HG03108 (cell line): ENCODE measurements around the gene SEC63.
"Not testable (repeated sequence)": the region's sequence is repeated elsewhere in the genome, so short reads cannot be mapped to it uniquely, and the experiment has no call there.

Experiments used
- ATAC-seq: cut with Tn5 transposase; IDR thresholded peaks from one replicate; pipeline ENCODE4 v1.9.1; 2021; ENCODE audit warnings: moderate library complexity; ENCODE audit not compliant: unreplicated experiment

Gene SEC63

DNA sequence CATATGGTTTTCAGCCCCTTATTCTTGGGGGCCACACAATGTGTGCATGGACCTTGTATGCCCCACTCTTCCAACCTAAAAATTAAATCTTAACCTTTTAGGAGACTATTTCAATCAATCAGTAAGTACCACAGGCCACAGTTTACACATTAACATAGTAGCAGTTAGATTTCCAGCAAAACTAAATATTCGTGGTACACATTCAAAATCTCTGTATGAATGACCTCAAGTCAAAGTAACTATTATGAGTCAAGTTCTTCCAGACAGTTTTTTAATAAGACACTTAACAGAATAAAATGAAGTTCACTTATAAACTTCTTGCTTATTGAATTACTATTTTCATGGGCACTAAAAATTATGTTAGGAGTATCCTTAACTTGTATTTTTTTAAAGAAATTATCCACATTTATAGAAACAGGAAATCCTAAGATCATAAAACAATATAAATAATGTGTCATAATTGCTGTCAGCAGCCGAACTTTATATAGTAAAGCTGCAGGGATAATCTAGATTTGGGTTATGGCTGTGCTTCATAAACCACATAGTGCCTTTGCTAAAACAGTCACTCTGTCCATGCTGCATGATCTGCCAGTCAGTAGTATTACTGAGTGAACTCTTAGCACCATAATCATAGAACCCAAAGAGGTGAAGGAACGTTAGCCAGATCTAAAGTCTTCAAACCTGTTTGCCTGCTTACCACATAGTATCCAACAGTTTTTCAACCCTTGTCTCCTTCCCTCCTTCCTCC is 21.7 kb downstream of the SEC63 start:
- no peak for ATAC-seq

DNA sequence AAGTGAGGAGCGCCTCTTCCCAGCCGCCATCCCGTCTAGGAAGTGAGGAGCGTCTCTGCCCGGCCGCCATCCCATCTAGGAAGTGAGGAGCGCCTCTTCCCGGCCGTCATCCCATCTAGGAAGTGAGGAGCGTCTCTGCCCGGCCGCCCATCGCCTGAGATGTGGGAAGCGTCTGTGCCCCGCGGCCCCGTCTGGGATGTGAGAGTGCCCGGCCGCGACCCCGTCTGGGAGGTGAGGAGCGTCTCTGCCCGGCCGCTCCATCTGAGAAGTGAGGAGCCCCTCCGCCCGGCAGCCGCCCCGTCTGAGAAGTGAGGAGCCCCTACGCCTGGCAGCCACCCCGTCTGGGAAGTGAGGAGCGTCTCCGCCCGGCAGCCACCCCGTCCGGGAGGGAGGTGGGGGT is 23.8 kb downstream of the SEC63 start:
- not testable (repeated sequence) for ATAC-seq

DNA sequence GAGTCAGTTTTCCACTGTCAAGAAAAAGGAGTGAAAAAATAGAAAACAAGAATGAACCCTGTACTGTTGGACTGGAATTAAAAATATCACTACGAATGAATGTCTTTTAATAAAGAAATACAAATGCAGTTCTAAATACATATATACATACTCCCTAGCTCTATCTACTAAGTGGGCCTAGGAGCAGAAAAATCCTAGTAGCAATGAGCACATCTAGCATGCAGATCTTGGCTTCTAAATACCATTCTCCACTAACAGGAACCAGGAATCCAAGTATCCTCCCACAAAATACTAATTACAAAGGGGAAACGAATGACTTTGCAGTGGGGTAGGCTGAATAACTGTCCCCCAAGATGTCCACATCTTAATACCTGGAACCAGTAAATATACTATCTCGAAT is 25.4 kb downstream of the SEC63 start:
- no peak for ATAC-seq

DNA sequence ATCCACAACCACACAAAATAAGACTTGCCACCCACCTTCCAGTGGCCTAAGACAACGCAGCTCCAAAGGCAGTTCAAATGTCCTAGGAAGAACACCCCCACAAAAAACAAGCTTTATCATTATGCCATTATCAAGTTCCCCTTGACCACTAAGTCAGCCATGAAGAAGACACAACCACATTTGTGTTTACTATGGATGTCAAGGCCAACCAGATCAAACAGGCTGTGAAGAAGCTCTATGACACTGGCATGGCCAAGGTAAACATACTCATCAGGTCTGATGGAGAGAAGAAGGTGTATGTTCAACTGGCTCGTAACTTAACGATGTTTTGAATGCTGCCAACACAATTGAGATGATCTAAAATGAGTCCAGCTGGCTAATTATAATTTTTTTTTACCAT is 26.1 kb downstream of the SEC63 start:
- no peak for ATAC-seq

DNA sequence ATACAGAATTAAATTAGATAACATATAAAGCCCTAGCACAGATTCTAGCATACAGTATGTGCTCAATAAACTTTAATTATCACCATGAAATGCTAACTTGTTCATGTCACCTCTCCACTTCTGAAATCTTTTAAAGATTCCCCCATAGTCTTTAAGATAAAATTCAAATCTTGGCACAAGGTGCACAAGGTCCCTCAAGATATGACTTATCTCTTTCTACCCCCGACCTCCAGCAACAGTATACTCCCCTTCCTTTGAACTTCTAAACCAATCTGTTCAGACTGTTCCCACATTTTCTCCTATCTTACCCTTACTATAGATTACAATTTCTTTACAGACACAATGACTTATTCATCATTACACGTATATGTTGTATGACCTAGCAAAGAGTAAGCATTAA is 29.0 kb downstream of the SEC63 start:
- ATAC-seq, result no peak

DNA sequence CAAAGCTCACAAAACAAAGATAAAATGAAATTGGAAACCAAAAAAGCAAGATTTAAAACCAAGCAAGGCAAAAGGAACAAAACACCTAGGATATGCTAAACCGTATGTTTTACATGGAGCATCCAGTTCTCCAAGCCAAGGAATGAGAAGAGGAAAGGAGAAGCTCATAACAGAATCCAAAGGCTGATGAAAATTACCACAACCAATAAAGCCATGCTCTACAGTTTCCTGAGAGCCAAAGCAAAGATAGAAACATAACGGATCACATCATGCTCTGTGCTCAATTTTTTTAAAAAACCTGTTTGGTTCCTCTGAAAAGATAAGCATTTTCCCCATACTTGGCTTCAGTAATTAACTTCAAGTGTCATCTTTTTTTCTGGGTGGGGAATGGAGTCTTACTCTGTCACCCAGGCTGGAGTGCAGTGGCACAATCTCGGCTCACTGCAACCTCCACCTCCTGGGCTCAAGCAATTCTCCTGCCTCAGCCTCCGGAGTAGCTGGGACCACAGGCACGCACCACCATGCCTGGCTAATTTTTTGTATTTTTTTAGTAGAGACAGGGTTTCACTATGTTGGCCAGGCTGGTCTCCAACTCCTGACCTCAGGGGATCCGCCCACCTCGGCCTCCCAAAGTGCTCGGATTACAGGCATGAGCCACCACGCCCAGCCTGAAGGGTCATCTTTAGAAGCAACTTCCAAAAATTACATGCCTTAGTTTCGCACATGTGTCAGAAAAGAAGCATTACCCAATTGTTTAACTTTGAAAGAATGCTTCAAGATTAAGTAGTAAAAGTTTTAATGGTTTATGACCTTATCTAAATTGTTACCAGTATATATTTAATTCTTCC is 31.1 kb downstream of the SEC63 start:
- not testable (repeated sequence) for ATAC-seq

DNA sequence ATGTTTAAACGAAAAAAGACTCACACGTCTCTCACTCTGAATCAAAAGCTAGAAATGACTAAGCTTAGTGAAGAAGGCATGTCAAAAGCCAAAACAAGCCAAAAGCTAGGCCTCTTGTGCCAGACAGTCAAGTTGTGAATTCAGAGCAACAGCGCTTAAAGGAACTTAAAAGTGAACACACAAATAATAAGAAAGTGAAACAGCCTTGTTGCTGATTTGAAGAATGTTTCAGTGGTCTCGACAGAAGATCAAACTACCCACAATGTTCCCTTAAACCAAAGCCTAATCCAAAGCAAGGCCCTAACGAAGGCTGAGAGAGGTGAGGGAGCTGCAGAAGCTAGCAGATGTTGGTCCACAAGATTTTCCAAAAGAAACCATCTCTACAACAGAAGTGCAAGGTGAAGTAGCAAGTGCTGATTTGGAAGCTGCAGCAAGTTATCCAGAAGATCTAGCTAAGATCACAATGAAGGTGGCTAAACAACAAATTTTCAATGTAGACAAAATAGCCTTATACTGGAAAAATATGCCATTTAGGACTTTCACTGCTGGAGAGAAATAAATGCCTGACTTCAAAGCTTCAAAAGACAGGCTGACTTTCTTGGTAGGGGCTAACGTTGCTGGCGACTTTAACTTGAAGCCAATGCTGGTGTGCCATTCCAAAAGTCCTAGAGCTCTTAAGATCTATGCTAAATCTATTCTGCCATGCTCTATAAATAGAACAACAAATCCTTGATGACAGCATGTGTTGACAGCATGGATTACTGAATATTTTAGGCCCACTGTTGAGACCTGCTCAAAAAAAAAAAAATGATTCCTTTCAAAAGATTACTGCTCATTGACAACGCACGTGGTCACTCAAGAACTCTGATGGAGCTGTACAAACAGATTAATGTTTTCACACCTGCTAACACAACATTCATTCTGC is 40.3 kb downstream of the SEC63 start:
- ATAC-seq, result no peak

DNA sequence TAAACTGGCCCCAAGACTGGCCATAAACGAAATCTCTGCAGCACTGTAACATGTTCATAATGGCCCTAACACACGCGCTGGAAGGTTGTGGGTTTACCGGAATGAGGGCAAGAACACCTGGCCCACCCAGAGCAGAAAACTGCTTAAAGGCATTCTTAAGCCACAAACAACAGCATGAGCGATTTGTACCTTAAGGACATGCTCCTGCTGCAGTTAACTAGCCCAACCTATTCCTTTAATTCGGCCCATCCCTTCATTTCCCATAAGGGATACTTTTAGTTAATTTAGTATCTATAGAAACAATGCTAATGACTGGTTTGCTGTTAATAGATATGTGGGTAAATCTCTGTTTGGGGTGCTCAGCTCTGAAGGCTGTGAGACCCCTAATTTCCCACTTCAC is 41.0 kb downstream of the SEC63 start:
- not testable (repeated sequence) for ATAC-seq

DNA sequence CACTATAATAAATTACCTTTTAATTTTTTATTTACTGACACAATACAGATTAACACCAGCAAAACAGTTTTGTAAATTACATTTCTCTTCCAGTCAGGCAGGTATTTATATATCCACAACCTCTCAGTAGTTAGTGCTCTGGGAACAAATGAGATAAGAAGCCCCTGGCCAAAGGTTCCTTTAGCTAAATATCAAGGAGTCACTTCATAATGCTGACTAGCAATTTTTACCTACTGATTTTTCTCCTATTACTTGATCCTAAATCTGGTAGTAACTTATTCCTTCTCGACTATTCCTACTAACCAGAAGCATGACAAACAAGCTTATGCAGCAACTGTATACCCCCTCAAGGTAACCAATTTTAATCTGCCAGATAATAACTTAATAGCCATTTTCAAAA is 46.3 kb downstream of the SEC63 start:
- no peak for ATAC-seq

DNA sequence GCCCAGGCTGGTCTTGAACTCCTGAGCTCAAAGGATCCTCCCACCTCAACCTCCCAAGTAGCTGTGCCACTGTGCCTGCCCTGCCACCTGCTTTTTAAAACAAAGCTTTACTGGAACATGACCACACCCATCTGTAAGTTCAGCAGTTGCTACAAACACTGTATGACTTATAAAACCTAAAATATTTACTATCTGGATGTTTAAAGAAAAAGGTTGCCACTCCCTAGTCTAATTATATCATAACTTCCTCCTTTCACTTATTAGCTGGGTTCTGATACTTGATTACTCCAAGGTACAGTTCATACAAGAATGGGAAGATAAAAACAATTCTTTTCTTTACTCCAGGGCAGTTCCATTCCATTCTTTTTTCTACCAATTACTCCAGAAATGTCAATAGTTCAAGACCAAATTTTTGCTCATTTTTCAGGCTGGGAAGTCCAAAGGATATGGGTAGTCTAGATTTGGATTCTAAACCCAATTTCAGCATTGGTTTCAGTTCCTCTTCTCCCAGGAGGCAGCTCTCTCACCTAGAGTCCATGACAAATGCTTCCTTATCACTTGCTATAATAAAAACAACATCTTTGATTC is 63.1 kb downstream of the SEC63 start:
- ATAC-seq, result no peak

DNA sequence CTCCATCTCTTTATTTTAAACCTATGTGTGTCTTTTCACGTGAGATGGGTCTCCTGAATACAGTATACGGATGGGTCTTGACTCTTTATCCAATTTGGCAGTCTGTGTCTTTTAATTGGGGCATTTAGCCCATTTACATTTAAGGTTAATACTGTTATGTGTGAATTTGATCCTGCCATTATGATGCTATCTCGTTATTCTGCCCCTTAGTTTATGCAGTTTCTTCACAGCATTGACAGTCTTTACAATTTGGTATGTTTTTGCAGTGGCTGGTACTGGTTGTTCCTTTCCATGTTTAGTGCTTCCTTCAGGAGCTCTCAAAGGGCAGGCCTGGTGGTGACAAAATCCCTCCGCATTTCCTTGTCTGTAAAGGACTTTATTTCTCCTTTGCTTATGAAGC is 67.6 kb downstream of the SEC63 start:
- not testable (repeated sequence) for ATAC-seq

DNA sequence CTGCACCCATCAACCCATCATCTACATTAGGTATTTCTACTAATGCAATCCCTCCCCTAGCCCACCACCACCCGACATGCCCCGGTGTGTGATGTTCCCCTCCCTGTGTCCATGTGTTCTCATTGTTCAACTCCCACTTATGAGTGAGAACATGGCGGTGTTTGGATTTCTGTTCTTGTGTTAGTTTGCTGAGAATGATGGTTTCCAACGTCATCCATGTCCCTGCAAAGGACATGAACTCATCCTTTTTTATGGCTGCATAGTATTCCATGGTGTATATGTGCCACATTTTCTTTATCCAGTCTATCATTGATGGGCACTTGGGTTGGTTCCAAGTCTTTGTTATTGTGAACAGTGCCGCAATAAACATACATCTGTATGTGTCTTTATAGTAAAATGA is 72.1 kb downstream of the SEC63 start:
- not testable (repeated sequence) for ATAC-seq

DNA sequence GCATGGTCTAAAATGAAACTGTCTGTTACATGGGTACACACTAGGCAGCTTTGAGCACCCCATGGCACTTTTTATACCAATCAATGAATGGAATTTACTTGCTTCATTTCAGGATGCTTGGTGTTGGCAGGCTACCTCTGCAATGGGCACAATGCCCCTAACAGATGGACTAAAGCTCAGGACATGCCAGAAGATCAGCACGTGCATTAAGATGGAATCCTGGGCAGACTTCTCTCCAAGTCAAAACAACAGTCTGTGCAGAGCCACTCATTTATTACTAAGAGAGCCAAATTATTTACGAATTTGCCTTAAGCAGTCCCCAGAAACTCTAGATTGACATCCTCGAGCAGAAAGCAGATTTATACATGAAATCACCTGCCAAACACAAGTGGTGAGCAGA is 78.1 kb downstream of the SEC63 start:
- ATAC-seq, result no peak

DNA sequence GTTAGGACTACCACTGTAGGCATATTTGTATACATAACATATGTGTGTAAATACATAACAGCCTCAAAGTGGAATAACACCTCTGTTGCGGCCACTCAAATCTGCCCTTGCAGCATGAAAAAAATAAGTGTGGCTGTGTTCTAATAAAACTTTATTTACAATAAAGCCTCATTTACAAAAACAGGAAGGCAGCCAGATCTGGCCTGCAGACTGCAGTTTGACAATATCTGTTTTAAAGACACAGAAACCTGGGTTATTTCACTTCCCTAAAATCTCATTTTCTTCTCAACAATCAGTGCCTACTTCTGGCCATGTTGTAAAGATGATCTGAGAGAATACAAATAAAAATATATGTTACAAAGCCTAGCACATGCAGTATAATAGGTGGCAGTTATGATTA is 80.0 kb downstream of the SEC63 start:
- ATAC-seq, result peak; percentile 67

DNA sequence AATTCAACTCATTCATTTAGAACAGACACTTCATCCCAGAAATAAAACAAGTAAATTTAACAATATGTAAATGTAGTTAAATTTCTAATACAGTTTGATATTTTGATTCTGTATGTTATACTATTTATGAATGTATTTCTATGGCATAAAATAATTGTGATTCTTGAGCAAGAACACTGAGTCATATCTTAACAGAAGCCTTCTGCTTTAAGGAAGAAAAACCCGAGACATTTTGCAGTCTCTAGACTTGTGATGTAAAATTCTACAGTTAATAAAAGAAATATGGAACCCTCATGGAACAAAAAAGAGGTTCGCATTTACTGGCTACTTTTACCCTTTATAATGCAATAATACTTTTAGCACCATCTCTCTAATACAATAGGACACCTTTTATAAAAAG is 86.0 kb downstream of the SEC63 start:
- no peak for ATAC-seq

DNA sequence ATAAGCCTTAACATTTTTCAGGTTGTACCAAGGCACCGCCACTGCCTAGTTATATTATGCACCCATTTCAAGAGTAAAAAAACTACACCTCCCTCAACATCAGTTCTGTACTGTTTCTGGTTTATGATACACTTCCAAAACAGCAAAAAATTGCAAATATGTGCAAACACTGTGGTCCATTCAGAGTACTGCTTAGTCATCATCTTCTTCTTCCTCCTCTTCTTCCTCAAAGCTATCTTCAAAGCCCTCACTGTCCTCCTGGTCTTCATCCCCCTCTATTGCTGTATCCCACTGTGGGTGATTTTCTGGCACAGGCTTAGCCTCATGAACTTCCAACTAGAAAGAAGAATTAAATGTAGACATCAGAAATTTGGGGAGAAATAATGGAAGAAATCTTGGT is 86.5 kb downstream of the SEC63 start:
- not testable (repeated sequence) for ATAC-seq

DNA sequence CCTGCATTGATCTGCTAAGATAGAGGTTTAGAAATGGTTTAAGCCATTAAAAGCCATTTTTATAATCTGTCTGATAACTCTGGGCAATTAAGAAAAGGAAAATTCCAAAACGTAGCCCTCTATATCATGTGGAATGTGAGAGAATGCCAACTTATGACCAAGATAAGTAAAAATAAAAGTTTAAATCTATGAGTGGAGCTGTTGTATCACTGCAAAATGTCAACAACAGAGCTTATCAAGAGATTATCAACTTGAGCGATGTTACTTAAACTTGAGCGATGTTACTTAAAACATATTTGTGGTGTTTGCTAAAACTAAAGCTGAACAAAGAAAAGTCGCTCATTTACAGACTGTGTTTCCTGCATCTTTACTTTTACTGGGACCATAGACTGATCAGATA is 87.0 kb downstream of the SEC63 start:
- ATAC-seq, result no peak

DNA sequence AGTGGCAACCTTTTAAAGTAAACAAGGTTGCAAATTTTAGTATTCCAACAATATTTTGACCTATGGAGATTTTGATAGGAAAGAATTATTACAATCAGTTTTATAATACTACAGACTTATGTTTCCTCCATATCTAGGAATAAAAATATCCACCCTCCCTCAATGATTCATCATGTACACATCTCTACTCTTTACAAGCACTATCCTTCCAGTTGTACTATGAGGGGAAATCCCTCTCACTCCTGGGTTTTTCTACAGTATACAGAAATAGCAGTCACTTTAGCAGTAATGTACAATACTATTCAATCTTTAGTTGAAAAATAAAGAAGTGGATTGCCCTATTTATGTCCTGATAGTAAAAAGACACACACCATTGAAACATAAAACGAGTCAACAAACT is 87.6 kb downstream of the SEC63 start:
- ATAC-seq, result no peak

DNA sequence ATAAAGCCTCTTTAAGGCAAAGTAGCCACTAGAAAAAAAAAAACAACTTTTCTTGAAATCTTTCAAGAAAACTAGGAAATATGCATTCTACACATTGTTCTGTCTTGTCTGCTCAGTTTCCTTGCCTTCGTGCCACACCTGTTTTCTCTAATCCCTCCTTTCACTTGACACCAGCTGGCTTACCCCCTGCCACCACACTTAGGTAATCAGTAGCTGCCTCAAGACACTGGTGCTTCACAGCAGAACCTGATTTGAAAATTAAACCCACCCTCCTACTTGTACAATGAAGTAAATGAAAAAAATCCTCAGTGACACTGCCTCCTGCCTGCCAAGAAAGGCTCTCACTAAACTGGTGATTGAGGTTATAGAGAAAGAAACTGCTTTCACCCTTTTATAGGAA is 88.1 kb downstream of the SEC63 start:
- ATAC-seq, result no peak

DNA sequence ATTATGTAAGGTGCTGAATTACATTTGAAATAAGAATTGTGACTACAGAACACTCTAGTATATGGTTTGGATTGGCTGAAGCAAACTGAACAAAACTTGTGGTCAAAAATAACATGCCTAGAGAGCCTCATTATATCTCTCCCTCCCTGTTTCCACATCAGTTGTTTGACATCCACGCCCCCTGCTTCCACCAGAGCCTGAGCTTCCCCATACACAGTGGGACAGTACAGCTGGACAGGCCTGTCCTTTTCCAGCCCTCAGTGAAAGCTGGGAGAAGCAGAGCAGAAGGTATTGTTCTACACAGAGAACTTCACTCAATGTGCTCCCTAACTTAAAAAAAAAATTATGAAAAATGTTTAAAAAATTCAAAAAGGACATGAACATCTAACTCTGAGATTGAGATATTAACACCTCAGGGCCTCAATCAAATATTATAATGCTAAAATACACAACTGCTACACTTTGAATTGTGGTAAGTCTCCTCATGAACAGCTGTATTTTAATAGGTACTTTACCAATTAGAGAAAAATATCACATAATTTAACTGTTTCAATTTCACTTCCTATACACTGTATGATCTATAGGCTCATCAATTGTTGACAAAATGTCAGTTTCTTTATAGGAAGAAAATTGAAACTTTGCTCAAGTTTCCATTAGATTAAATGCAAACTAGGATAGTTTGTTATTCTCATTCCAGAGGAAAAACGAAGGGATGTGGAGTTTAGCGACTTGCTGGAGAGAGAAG is 89.0 kb downstream of the SEC63 start:
- no peak for ATAC-seq
